ENCODE data around the gene KIAA0586. TPM values are rescaled to one million over a fixed set of nuclear protein-coding genes. Genes with fewer than 3 reads are reported as not detected.
"Not testable (repeated sequence)": the region's sequence is repeated elsewhere in the genome, so short reads cannot be mapped to it uniquely, and the experiment has no call there.

The KIAA0586 gene
- total RNA-seq, 1 donor: 18.4 TPM

GRCh38 chr14:58488550-58488949 lies 61.0 kb downstream of the KIAA0586 start:
- Histone ChIP-seq H3K4me1 (ENCODE audit: insufficient read depth, low read length) (no peaks in the 10 kb centered on the region), H3K9me3 (ENCODE audit: low read depth, low read length) (no peaks in the 10 kb centered on the region), H3K4me3 (ENCODE audit: low read length) (no peak overlapping the region), H3K27me3 (ENCODE audit: insufficient read depth, low read length) (no peaks in the 10 kb centered on the region)

GRCh38 chr14:58491593-58491992 lies 64.1 kb downstream of the KIAA0586 start:
- Histone ChIP-seq H3K4me3 (ENCODE audit: low read length) (no peak overlapping the region), H3K9me3 (ENCODE audit: low read depth, low read length) (no peaks in the 10 kb centered on the region), H3K4me1 (ENCODE audit: insufficient read depth, low read length) (no peaks in the 10 kb centered on the region), H3K27me3 (ENCODE audit: insufficient read depth, low read length) (no peaks in the 10 kb centered on the region)

GRCh38 chr14:58492044-58492443 lies 64.5 kb downstream of the KIAA0586 start:
- no peaks in the 10 kb centered on the region for H3K27me3 ChIP-seq (ENCODE audit: insufficient read depth, low read length)
- H3K9me3 ChIP-seq (ENCODE audit: low read depth, low read length): no peaks in the 10 kb centered on the region
- H3K4me3 ChIP-seq (ENCODE audit: low read length): no peak overlapping the region
- no peaks in the 10 kb centered on the region for H3K4me1 ChIP-seq (ENCODE audit: insufficient read depth, low read length)

GRCh38 chr14:58501214-58501816 lies 73.8 kb downstream of the KIAA0586 start:
- Histone ChIP-seq H3K4me3 (ENCODE audit: low read length) (no peak overlapping the region), H3K4me1 (ENCODE audit: insufficient read depth, low read length) (no peaks in the 10 kb centered on the region), H3K27me3 (ENCODE audit: insufficient read depth, low read length) (no peaks in the 10 kb centered on the region), H3K9me3 (ENCODE audit: low read depth, low read length) (no peaks in the 10 kb centered on the region)

GRCh38 chr14:58513272-58513671 lies 85.8 kb downstream of the KIAA0586 start:
- no peaks in the 10 kb centered on the region for H3K4me1 ChIP-seq (ENCODE audit: insufficient read depth, low read length)
- H3K4me3 ChIP-seq (ENCODE audit: low read length): no peak overlapping the region
- no peaks in the 10 kb centered on the region for H3K27me3 ChIP-seq (ENCODE audit: insufficient read depth, low read length)
- H3K9me3 ChIP-seq (ENCODE audit: low read depth, low read length): no peaks in the 10 kb centered on the region

- no peaks in the 10 kb centered on the region for H3K9me3 ChIP-seq (ENCODE audit: low read depth, low read length)
- no peaks in the 10 kb centered on the region for H3K4me1 ChIP-seq (ENCODE audit: insufficient read depth, low read length)
- no peaks in the 10 kb centered on the region for H3K27me3 ChIP-seq (ENCODE audit: insufficient read depth, low read length)
- no peak overlapping the region for H3K4me3 ChIP-seq (ENCODE audit: low read length)
Measured at GRCh38 chr14:58517592-58517991, 90.1 kb downstream of the KIAA0586 start.

- not testable (repeated sequence) for H3K27me3 ChIP-seq (ENCODE audit: insufficient read depth, low read length); H3K9me3 ChIP-seq (ENCODE audit: low read depth, low read length); H3K4me3 ChIP-seq (ENCODE audit: low read length); H3K4me1 ChIP-seq (ENCODE audit: insufficient read depth, low read length)
Measured at GRCh38 chr14:58525691-58526090, 98.2 kb downstream of the KIAA0586 start.

GRCh38 chr14:58533446-58533845 lies 105.9 kb downstream of the KIAA0586 start:
- Histone ChIP-seq H3K4me3 (ENCODE audit: low read length) (no peak overlapping the region), H3K9me3 (ENCODE audit: low read depth, low read length) (no peaks in the 10 kb centered on the region), H3K4me1 (ENCODE audit: insufficient read depth, low read length) (no peaks in the 10 kb centered on the region), H3K27me3 (ENCODE audit: insufficient read depth, low read length) (no peaks in the 10 kb centered on the region)

- H3K9me3 ChIP-seq (ENCODE audit: low read depth, low read length): no peaks in the 10 kb centered on the region
- H3K4me1 ChIP-seq (ENCODE audit: insufficient read depth, low read length): no peaks in the 10 kb centered on the region
- H3K4me3 ChIP-seq (ENCODE audit: low read length): no peak overlapping the region
- H3K27me3 ChIP-seq (ENCODE audit: insufficient read depth, low read length): no peaks in the 10 kb centered on the region
Measured at GRCh38 chr14:58535044-58535443, 107.5 kb downstream of the KIAA0586 start.

GRCh38 chr14:58537004-58537403 lies 109.5 kb downstream of the KIAA0586 start:
- Histone ChIP-seq H3K4me1 (ENCODE audit: insufficient read depth, low read length) (no peaks in the 10 kb centered on the region), H3K4me3 (ENCODE audit: low read length) (no peak overlapping the region), H3K27me3 (ENCODE audit: insufficient read depth, low read length) (no peaks in the 10 kb centered on the region), H3K9me3 (ENCODE audit: low read depth, low read length) (no peaks in the 10 kb centered on the region)

GRCh38 chr14:58540749-58541632 lies 113.5 kb downstream of the KIAA0586 start:
- H3K4me3 ChIP-seq (ENCODE audit: low read length): no peak overlapping the region
- no peaks in the 10 kb centered on the region for H3K9me3 ChIP-seq (ENCODE audit: low read depth, low read length)
- no peaks in the 10 kb centered on the region for H3K4me1 ChIP-seq (ENCODE audit: insufficient read depth, low read length)
- H3K27me3 ChIP-seq (ENCODE audit: insufficient read depth, low read length): no peaks in the 10 kb centered on the region

GRCh38 chr14:58541633-58542022 lies 114.1 kb downstream of the KIAA0586 start:
- Histone ChIP-seq H3K4me3 (ENCODE audit: low read length) (no peak overlapping the region), H3K9me3 (ENCODE audit: low read depth, low read length) (no peaks in the 10 kb centered on the region), H3K4me1 (ENCODE audit: insufficient read depth, low read length) (no peaks in the 10 kb centered on the region), H3K27me3 (ENCODE audit: insufficient read depth, low read length) (no peaks in the 10 kb centered on the region)

- H3K4me3 ChIP-seq (ENCODE audit: low read length): no peak overlapping the region
- H3K4me1 ChIP-seq (ENCODE audit: insufficient read depth, low read length): no peaks in the 10 kb centered on the region
- no peaks in the 10 kb centered on the region for H3K9me3 ChIP-seq (ENCODE audit: low read depth, low read length)
- H3K27me3 ChIP-seq (ENCODE audit: insufficient read depth, low read length): no peaks in the 10 kb centered on the region
Measured at GRCh38 chr14:58543253-58543652, 115.7 kb downstream of the KIAA0586 start.

GRCh38 chr14:58547649-58548048 lies 120.1 kb downstream of the KIAA0586 start:
- H3K9me3 ChIP-seq (ENCODE audit: low read depth, low read length): no peaks in the 10 kb centered on the region
- H3K27me3 ChIP-seq (ENCODE audit: insufficient read depth, low read length): no peaks in the 10 kb centered on the region
- H3K4me1 ChIP-seq (ENCODE audit: insufficient read depth, low read length): no peaks in the 10 kb centered on the region
- no peak overlapping the region for H3K4me3 ChIP-seq (ENCODE audit: low read length)

- Histone ChIP-seq H3K9me3 (ENCODE audit: low read depth, low read length) (no peaks in the 10 kb centered on the region), H3K27me3 (ENCODE audit: insufficient read depth, low read length) (no peaks in the 10 kb centered on the region), H3K4me3 (ENCODE audit: low read length) (no peak overlapping the region), H3K4me1 (ENCODE audit: insufficient read depth, low read length) (no peaks in the 10 kb centered on the region)
Measured at GRCh38 chr14:58549105-58549757, 121.7 kb downstream of the KIAA0586 start.
